CD4-positive, CD25-positive, alpha-beta regulatory T cell (primary cell): ENCODE results near the gene KAZN. TPM values are rescaled to one million over a fixed set of nuclear protein-coding genes. Genes with fewer than 3 reads are reported as not detected.

Source experiments
- ATAC-seq, 2 donors: fragments of 150-1000 bp; cut with Tn5 transposase; one replicate each; pipeline ENCODE4 v1.10.0; 2021; ENCODE audit warnings: low read depth in 2 of 2, moderate number of reproducible peaks in 2 of 2, moderate library complexity in 1 of 2
- DNase-seq, 3 donors: peaks; one replicate each; pipeline versions ENCODE4 v3.0.0 to v3.0.0-alpha.2; 2012 to 2022; ENCODE audit warnings: mixed read lengths in 1 of 3
- H3K27ac ChIP-seq: one replicate; pipeline ENCODE4 v1.7.0; 2013; ENCODE audit warnings: mild to moderate bottlenecking, low read length; ENCODE audit not compliant: insufficient read depth, poor library complexity, severe bottlenecking
- H3K27me3 ChIP-seq: one replicate; pipeline ENCODE4 v1.7.0; 2013; ENCODE audit warnings: low read length; ENCODE audit not compliant: control insufficient read depth, insufficient read depth
- H3K36me3 ChIP-seq: one replicate; pipeline ENCODE4 v1.7.0; 2013; ENCODE audit warnings: mild to moderate bottlenecking, low read length, moderate library complexity; ENCODE audit not compliant: control insufficient read depth, insufficient read depth
- H3K4me1 ChIP-seq: 2 replicates; pipeline ENCODE4 v1.7.0; 2013; ENCODE audit warnings: mild to moderate bottlenecking, low read length; ENCODE audit not compliant: insufficient read depth, control insufficient read depth, poor library complexity, severe bottlenecking
- H3K4me3 ChIP-seq: one replicate; pipeline ENCODE4 v1.7.0; 2013; ENCODE audit warnings: low read depth, mild to moderate bottlenecking, low read length, moderate library complexity
- H3K9me3 ChIP-seq, 2 experiments: 1 replicate in 1 of 2; 2 replicates in 1 of 2; pipeline ENCODE4 v1.7.0; 2013; ENCODE audit warnings: low read length in 2 of 2, mild to moderate bottlenecking in 1 of 2, moderate library complexity in 1 of 2; ENCODE audit not compliant: control insufficient read depth in 2 of 2
- H3K27ac Mint-ChIP-seq, 3 donors: one replicate each; pipeline ENCODE4 v1.8.0; 2020 to 2022; ENCODE audit warnings: mild to moderate bottlenecking in 3 of 3, mixed read lengths in 3 of 3, moderate library complexity in 2 of 3
- H3K27me3 Mint-ChIP-seq: one replicate; pipeline ENCODE4 v1.8.0; 2022; ENCODE audit warnings: mild to moderate bottlenecking, mixed read lengths
- H3K36me3 Mint-ChIP-seq: one replicate; pipeline ENCODE4 v1.8.0; 2020; ENCODE audit warnings: mixed read lengths
- H3K4me1 Mint-ChIP-seq, 4 donors: one replicate each; pipeline ENCODE4 v1.8.0; 2020 to 2022; ENCODE audit warnings: mixed read lengths in 4 of 4, mild to moderate bottlenecking in 1 of 4
- H3K4me3 Mint-ChIP-seq, 4 donors: one replicate each; pipeline ENCODE4 v1.8.0; 2020 to 2022; ENCODE audit warnings: mild to moderate bottlenecking in 4 of 4, mixed read lengths in 4 of 4, moderate library complexity in 3 of 4
- H3K9me3 Mint-ChIP-seq, 7 donors: one replicate each; pipeline ENCODE4 v1.8.0; 2020 to 2022; ENCODE audit warnings: mixed read lengths in 7 of 7, mild to moderate bottlenecking in 3 of 7, moderate library complexity in 2 of 7
- polyA plus RNA-seq, 4 donors: library from polyadenylated mRNA; unstranded; fragments of 300-500 nt; fragmentation: Illumina TruSeq; gene quantifications; one replicate each; pipeline ENCODE4 v1.2.3, GENCODE V29; 2021
- total RNA-seq: library from RNA; stranded (reverse); gene quantifications from one replicate; pipeline ENCODE4 v1.2.3, GENCODE V29; 2022

KAZN gene
- total and polyA plus RNA-seq, 5 donors from 2014 or later, result not detected

- Histone ChIP-seq H3K27ac (no peak overlapping the region), H3K36me3 (no peaks in the 10 kb centered on the region), H3K4me3 (no peak overlapping the region), H3K27me3 (no peaks in the 10 kb centered on the region), H3K9me3 (no peaks in the 10 kb centered on the region), H3K4me1 (no peaks in the 10 kb centered on the region)
- Mint-ChIP-seq H3K36me3 (no peaks in the 10 kb centered on the region), H3K27ac (no peak overlapping the region), H3K4me3 (no peak overlapping the region), H3K27me3 (peaks cover 5% of the 10 kb centered on the region), H3K9me3 (no peaks in the 10 kb centered on the region), H3K4me1 (no peaks in the 10 kb centered on the region)
- ATAC-seq, result no peak
- no peak for DNase-seq
Observed at GRCh38 chr1:14934867-14935266, 336.4 kb downstream of the KAZN start.

GRCh38 chr1:14936815-14937214 is 338.3 kb downstream of the KAZN start:
- H3K4me3 ChIP-seq, result no peak overlapping the region
- no peaks in the 10 kb centered on the region for H3K4me1 Mint-ChIP-seq
- no peak overlapping the region for H3K27ac ChIP-seq
- H3K9me3 ChIP-seq, result no peaks in the 10 kb centered on the region
- peaks cover 5% of the 10 kb centered on the region for H3K27me3 Mint-ChIP-seq
- no peaks in the 10 kb centered on the region for H3K4me1 ChIP-seq
- no peak overlapping the region for H3K4me3 Mint-ChIP-seq
- no peak overlapping the region for H3K27ac Mint-ChIP-seq
- no peaks in the 10 kb centered on the region for H3K27me3 ChIP-seq
- no peaks in the 10 kb centered on the region for H3K9me3 Mint-ChIP-seq
- no peaks in the 10 kb centered on the region for H3K36me3 Mint-ChIP-seq
- no peak for DNase-seq
- ATAC-seq, result no peak
- H3K36me3 ChIP-seq, result no peaks in the 10 kb centered on the region

DNA sequence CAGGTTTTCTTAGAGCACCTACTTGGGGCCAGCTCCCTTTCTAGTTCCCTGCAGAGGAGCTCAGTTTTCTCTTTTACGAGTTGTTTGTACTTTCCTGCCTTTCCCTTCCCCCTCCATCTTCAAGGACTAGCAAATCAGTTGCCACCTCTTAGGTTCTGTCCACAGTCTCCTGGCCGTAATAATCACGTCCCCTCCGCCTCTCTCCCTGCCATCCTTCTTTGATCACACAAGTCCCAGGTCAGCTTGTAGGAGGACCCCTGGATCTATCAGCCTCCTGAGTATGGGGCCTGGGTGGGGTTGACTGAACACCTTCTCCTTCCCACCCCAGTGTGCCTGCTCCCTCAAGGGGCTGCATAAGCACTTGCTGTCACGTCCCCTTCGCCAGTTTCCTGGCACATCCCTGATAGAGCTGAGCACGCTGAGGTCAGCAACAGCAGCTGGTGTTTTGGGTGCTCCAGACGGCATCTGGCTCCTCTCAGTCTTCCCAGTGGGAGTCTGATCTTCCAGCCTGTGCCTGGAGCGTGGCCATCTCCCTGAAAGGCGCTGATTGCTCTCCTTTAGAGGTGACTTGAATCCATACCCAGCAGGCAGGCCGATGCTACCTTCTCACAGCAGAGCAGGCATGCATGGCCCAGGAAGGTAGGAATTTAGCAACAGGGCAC is 338.9 kb downstream of the KAZN start:
- H3K27ac ChIP-seq, result no peak overlapping the region
- H3K4me3 ChIP-seq, result no peak overlapping the region
- no peak for DNase-seq
- H3K4me1 Mint-ChIP-seq, result no peaks in the 10 kb centered on the region
- H3K4me1 ChIP-seq, result no peaks in the 10 kb centered on the region
- H3K36me3 Mint-ChIP-seq, result no peaks in the 10 kb centered on the region
- no peak overlapping the region for H3K27ac Mint-ChIP-seq
- no peaks in the 10 kb centered on the region for H3K36me3 ChIP-seq
- H3K9me3 ChIP-seq, result no peaks in the 10 kb centered on the region
- H3K4me3 Mint-ChIP-seq, result no peak overlapping the region
- H3K27me3 ChIP-seq, result no peaks in the 10 kb centered on the region
- H3K9me3 Mint-ChIP-seq, result no peaks in the 10 kb centered on the region
- peaks cover 5% of the 10 kb centered on the region for H3K27me3 Mint-ChIP-seq
- ATAC-seq, result no peak

GRCh38 chr1:14939527-14940284 is 341.2 kb downstream of the KAZN start:
- no peaks in the 10 kb centered on the region for H3K9me3 Mint-ChIP-seq
- no peaks in the 10 kb centered on the region for H3K4me1 Mint-ChIP-seq
- Histone ChIP-seq H3K36me3 (no peaks in the 10 kb centered on the region), H3K4me1 (no peaks in the 10 kb centered on the region), H3K9me3 (no peaks in the 10 kb centered on the region), H3K4me3 (no peak overlapping the region), H3K27me3 (no peaks in the 10 kb centered on the region), H3K27ac (no peak overlapping the region)
- DNase-seq (no peak), ATAC-seq (no peak)
- H3K36me3 Mint-ChIP-seq, result no peaks in the 10 kb centered on the region
- H3K4me3 Mint-ChIP-seq, result no peak overlapping the region
- H3K27me3 Mint-ChIP-seq, result peaks cover 5% of the 10 kb centered on the region
- H3K27ac Mint-ChIP-seq, result no peak overlapping the region

- Histone ChIP-seq H3K9me3 (no peaks in the 10 kb centered on the region), H3K4me3 (no peak overlapping the region), H3K4me1 (no peaks in the 10 kb centered on the region), H3K27me3 (no peaks in the 10 kb centered on the region), H3K27ac (no peak overlapping the region), H3K36me3 (no peaks in the 10 kb centered on the region)
- H3K27me3 Mint-ChIP-seq, result peaks cover 5% of the 10 kb centered on the region
- no peaks in the 10 kb centered on the region for H3K4me1 Mint-ChIP-seq
- ATAC-seq (no peak), DNase-seq (no peak)
- no peak overlapping the region for H3K27ac Mint-ChIP-seq
- no peaks in the 10 kb centered on the region for H3K9me3 Mint-ChIP-seq
- H3K36me3 Mint-ChIP-seq, result no peaks in the 10 kb centered on the region
- no peak overlapping the region for H3K4me3 Mint-ChIP-seq
Observed at GRCh38 chr1:14940285-14940870, 341.9 kb downstream of the KAZN start.

DNA sequence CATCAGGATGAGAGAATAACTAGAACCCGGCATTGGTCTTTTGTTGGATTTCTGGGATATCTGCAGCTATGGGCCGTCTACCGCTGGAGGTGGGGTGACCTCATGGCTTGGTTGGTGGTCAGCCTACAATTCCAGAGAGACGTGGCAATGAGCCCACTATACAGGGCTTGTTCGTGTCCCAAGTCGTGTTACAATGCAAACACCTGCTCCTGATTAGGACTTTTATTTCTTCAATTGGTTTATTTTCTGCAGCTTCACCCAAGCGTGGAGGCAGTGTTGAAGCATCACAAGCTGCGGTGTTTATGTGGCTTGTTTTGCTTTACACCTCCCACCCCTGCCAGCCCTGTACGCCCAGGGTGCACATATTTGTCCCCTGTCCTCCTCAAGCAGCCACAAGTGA is 343.4 kb downstream of the KAZN start:
- Mint-ChIP-seq H3K9me3 (no peaks in the 10 kb centered on the region), H3K27ac (no peak overlapping the region), H3K36me3 (no peaks in the 10 kb centered on the region), H3K4me3 (no peak overlapping the region), H3K27me3 (no peaks in the 10 kb centered on the region), H3K4me1 (no peaks in the 10 kb centered on the region)
- H3K4me1 ChIP-seq, result no peaks in the 10 kb centered on the region
- no peaks in the 10 kb centered on the region for H3K27me3 ChIP-seq
- DNase-seq, result no peak
- H3K27ac ChIP-seq, result no peak overlapping the region
- ATAC-seq, result no peak
- no peaks in the 10 kb centered on the region for H3K36me3 ChIP-seq
- no peak overlapping the region for H3K4me3 ChIP-seq
- no peaks in the 10 kb centered on the region for H3K9me3 ChIP-seq

GRCh38 chr1:14944471-14944985 is 346.0 kb downstream of the KAZN start:
- H3K4me3 Mint-ChIP-seq, result no peak overlapping the region
- no peak overlapping the region for H3K4me3 ChIP-seq
- no peak for ATAC-seq

More at GRCh38 chr1:14944471-14944985, 346.0 kb downstream of the KAZN start:
- no peak for DNase-seq
- no peaks in the 10 kb centered on the region for H3K36me3 Mint-ChIP-seq
- peaks cover 0 to 2% (median 0%) of the 10 kb centered on the region in 7 donors for H3K9me3 Mint-ChIP-seq
- H3K4me1 ChIP-seq, result no peaks in the 10 kb centered on the region
- no peaks in the 10 kb centered on the region for H3K27me3 ChIP-seq
- no peak overlapping the region for H3K27ac Mint-ChIP-seq
- H3K27me3 Mint-ChIP-seq, result no peaks in the 10 kb centered on the region
- H3K27ac ChIP-seq, result no peak overlapping the region
- H3K9me3 ChIP-seq, result no peaks in the 10 kb centered on the region
- H3K4me1 Mint-ChIP-seq, result no peaks in the 10 kb centered on the region
- no peaks in the 10 kb centered on the region for H3K36me3 ChIP-seq
